AG10803 (cell line): ENCODE data around the gene TP53BP2.
A peak's percentile ranks its signal among the peaks of the same experiment; 100 is the strongest.

Experiments
- DNase-seq: peaks from one replicate; pipeline ENCODE4 v3.0.0; 2010; ENCODE audit warnings: low read depth
- H3K4me3 ChIP-seq: 2 replicates; pipeline ENCODE4 v1.5.1; 2011; ENCODE audit warnings: mild to moderate bottlenecking, low read length, control low read depth
- TF ChIP-seq, protein P1 (sequence below): conservative IDR thresholded peaks from 2 replicates; pipeline ENCODE4 v1.5.1; 2011; ENCODE audit warnings: mild to moderate bottlenecking, low read length, control low read depth, inconsistent platforms

Gene TP53BP2

DNA sequence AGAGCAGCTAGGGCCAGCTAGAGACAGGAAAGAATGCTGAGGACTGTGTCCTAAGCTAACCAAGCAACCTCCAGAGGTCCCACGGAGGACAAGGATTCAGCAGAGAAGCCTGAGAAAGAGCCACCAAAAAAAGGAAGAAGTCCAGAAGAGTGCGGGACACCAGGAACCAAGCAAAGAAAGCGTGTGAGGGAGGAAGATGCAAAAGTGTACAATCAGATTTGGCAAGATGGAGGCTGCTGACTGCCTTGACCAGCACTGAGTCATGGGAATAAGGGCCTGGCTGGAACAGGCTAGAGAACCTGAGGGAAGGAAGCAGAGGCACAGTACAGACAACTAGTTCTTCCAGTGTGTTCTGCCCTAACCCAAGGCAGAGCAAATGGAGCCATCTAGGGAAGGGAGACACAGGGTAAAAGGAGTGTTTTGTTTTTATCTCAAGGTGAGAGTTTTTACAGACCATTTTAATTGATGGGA is 18.5 kb downstream of the TP53BP2 start:
- no peak overlapping the region for H3K4me3 ChIP-seq
- no peak for DNase-seq

DNA sequence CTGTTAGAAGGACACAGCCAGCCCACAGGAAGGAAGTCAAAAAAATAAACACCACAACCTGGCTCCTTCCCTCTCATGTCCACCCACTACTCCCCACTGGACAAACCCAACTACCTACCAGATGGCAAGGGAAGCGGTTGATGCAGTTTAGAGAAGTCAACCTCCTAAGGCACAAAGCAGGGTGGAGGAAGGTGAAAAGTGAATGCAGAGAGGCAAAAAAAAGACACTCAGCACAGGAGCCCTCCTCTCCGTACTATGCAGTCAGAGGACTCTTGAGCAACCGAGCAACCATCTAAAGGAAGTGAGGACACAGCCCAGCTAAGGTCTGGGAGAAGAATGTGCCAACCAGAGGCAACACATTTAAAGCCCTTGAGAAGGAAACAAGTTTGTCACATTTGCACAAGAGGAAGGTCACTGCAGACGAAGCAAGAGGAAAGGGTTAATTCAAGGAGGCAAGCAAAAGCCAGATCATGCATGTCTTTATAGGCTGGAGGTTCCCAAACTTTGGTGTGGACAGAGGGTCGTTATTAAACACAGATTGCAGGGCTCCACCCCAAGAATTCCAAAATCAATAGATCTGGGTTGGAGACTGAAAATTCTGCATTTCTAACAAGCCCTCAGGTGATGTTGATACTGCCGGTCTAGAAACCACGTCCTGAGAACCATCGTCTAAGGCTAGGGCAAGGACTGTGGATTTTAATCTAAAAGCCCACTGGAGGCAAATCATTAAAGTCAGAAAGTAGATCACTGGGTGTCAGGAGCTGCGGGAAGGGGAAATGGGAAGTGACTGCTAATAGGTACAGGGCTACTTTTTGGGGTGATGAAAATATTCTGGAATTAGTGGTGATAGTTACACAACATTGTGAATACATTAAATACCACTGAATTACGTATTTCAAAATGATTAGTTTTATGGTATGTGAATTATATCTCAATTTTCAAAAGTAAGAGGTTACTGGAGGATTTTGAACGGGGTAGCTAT is 19.7 kb downstream of the TP53BP2 start:
- TF ChIP-seq, protein P1, sequence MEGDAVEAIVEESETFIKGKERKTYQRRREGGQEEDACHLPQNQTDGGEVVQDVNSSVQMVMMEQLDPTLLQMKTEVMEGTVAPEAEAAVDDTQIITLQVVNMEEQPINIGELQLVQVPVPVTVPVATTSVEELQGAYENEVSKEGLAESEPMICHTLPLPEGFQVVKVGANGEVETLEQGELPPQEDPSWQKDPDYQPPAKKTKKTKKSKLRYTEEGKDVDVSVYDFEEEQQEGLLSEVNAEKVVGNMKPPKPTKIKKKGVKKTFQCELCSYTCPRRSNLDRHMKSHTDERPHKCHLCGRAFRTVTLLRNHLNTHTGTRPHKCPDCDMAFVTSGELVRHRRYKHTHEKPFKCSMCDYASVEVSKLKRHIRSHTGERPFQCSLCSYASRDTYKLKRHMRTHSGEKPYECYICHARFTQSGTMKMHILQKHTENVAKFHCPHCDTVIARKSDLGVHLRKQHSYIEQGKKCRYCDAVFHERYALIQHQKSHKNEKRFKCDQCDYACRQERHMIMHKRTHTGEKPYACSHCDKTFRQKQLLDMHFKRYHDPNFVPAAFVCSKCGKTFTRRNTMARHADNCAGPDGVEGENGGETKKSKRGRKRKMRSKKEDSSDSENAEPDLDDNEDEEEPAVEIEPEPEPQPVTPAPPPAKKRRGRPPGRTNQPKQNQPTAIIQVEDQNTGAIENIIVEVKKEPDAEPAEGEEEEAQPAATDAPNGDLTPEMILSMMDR: no peak
- no peak for DNase-seq
- no peak overlapping the region for H3K4me3 ChIP-seq

More for the DNA sequence above, 18.5 kb downstream of the TP53BP2 start:
- TF ChIP-seq, protein P1: no peak

DNA sequence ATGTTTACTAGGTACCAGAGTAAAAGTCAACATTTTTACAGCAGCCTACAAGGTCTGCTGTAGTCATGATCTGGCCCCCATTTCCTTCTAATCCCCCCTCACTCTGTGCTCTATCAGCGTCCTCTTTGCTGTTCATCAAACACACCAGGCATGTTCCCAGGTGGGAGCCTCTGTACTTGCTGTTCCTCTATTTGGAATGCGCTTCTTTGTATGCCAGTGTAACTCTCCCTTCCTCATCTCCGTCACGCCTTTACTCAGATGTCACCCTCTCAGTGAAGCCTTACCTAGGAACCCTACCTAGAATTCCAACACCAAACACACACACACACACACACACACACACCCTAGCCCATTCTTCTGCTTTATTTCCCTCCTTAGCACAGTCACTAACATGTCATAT is 21.0 kb downstream of the TP53BP2 start:
- TF ChIP-seq, protein P1: no peak

DNA sequence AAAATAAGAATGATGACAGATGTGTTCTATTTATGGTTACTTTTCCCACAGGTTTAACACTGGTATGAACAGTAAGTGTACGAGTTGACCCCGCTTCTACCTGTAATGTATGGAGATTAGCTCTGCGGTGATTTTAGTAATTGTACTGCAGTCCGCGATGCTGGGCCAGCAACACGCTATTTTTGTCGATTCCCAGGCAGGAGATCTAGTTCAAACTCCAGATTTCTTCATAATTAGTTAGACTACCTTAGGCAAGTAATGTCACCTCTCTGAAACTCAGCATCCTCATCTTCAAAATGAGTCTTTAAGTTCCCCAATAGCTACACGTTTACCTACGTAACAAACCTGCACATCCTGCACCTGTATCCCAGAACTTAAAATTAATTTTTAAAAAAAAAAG is 21.5 kb downstream of the TP53BP2 start:
- no peak overlapping the region for H3K4me3 ChIP-seq
- DNase-seq: no peak
- TF ChIP-seq, protein P1: no peak

More for the DNA sequence above, 21.0 kb downstream of the TP53BP2 start:
- DNase-seq: no peak
- H3K4me3 ChIP-seq: no peak overlapping the region

DNA sequence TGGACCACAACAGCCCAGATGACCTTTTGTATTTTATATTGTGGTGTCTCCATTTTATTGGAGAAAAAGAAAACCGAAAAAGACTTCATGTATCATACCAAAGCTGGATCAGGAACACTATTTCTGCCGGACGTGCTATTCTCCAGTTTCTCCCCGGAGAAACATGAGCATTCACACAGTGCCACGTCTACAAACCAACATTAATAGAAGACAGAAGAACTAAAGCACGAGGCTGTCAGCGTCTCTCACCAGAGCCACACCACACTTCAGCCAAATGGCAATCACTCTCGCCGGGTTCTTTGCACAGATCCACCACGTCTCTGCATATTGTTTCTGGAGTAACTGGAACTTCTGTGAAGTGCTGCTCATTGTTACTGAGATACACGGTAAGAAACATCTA is 24.8 kb downstream of the TP53BP2 start:
- TF ChIP-seq, protein P1: no peak
- DNase-seq: peak; percentile 31
- peak overlapping the region; percentile 13 for H3K4me3 ChIP-seq

DNA sequence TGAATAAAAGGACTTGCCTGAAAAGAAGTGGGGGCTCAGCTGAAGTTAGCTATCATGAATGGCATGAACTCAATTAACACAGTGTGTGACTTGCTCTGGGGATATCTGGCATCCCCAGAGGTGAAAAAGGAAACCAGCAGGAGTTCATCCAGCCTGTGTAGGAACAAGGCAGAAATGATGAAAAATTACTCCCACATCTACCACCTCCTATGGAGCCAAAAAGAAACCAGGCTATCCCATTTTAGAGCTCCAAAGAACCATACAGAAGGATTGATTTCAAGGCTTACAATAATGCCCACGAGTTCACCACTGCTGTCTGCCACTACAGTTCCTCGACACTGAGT is 25.3 kb downstream of the TP53BP2 start:
- no peak overlapping the region; the same call in 1 of the 2 replicates for H3K4me3 ChIP-seq
- TF ChIP-seq, protein P1: no peak
- no peak for DNase-seq
